ENCODE results near the gene CHMP6.

DNA sequence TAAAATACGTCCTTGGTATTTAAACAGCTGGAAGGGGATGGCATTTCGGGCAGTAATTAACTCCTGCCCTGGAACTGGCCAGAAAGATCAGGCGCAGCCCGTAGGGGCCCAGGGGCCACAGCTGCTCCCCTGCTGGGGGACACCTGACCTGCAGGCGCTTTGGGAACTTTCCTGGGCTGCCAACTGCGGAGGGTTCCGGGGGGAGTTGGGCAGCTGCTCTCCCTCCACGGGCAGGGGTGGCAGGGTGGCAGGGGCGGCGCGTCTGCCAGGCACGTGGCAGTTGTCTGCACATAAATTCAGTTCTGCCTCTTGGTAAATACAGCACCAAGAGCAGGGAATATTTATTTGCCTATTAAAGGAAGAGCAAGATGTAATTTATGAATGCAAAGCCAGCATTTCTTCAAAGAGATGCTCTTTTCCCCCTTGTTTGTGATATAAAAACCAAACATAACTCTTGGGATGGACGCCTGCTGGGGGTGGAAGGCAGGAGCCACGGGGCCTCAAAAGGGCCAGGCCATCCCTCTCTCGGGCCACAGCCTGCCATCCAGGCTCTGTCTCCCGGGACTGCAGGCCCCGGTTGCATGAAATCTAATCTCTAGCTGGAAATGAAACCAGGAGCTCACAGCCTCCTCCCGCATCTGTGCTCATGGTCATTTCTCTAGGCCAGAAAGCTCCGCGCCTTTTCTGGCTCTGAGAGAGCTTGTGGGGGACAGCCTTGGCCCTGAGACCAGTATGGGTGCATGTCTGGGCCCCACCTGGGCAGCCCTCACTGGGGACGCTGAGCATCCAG, 29.9 kb upstream of the CHMP6 start:
- TF ChIP-seq CTCF (IDR thresholded peaks at IDR 0.05) (no peak), POLR2A (IDR thresholded peaks at IDR 0.05) (no peak)
